HFF-Myc (cell line): ENCODE data around the gene SERP1.

ENCODE experiments used
- DNase-seq: peaks from one replicate; pipeline ENCODE4 v3.0.0-alpha.2; 2011; ENCODE audit warnings: low read depth; ENCODE audit errors: extremely low read depth
- H3K4me3 ChIP-seq: replicated peaks from 2 replicates; pipeline ENCODE4 v1.5.1; 2011; ENCODE audit warnings: low read depth, mild to moderate bottlenecking, control low read depth, low read length
- TF ChIP-seq, protein P1 (sequence below): IDR thresholded peaks from 2 replicates; pipeline ENCODE4 v1.5.1; 2012; ENCODE audit warnings: mild to moderate bottlenecking, low read depth, low read length, control low read depth; ENCODE audit errors: missing control alignments

SERP1 gene

DNA sequence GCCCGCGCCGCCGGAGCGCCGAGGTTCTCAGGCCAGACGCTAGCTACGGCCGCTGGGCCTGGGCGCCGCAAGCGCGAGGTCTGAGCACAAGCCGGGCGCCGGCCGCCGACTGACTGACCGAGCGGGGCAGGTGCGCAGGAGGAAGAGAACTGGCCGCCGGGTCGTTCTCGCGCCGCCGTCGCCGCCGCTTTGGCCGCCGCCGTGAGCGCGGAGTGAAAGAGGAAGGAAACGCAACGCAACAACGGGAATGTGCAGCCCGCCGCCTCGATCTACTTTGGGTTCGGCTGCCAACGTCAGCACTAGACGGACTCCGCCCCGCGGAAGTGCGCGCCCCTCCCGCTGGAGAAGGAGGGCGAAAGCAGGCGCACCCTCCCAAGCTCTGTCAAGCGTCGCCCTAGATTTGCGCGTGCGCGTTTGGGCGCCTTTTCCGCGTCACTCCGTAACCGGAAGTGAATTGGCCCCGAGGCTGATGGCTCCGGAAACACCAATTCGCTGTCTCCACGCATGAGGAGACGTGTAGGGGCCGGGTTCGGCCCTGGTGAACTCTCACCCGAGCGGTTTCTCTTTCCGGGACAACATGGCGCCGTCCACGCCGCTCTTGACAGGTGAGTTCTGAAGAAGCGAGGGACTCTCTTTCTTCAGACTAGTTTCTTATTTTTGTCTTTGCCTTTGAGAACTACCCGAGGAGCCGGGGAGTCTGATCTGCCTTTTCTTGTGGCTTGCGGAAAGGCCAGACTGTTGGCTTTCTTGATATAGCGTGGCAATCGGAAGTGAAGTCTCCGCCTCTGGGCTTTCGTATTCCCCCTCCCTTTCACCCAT lies at the start of gene SERP1, which contains the start of gene EIF2A:
Gene SERP1 (minus strand): TSS at position 271 of the 819 bp plus-strand sequence. CDS start 361 bp downstream, outside the sequence.
Gene EIF2A (plus strand): TSS at position 562 of the 819 bp plus-strand sequence. CDS start 16 bp downstream, at position 578.
- DNase-seq, result peak; percentile 98
- peak within 1 kb of the TSS; percentile 61 for H3K4me3 ChIP-seq
- TF ChIP-seq, protein P1, sequence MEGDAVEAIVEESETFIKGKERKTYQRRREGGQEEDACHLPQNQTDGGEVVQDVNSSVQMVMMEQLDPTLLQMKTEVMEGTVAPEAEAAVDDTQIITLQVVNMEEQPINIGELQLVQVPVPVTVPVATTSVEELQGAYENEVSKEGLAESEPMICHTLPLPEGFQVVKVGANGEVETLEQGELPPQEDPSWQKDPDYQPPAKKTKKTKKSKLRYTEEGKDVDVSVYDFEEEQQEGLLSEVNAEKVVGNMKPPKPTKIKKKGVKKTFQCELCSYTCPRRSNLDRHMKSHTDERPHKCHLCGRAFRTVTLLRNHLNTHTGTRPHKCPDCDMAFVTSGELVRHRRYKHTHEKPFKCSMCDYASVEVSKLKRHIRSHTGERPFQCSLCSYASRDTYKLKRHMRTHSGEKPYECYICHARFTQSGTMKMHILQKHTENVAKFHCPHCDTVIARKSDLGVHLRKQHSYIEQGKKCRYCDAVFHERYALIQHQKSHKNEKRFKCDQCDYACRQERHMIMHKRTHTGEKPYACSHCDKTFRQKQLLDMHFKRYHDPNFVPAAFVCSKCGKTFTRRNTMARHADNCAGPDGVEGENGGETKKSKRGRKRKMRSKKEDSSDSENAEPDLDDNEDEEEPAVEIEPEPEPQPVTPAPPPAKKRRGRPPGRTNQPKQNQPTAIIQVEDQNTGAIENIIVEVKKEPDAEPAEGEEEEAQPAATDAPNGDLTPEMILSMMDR, result no peak

DNA sequence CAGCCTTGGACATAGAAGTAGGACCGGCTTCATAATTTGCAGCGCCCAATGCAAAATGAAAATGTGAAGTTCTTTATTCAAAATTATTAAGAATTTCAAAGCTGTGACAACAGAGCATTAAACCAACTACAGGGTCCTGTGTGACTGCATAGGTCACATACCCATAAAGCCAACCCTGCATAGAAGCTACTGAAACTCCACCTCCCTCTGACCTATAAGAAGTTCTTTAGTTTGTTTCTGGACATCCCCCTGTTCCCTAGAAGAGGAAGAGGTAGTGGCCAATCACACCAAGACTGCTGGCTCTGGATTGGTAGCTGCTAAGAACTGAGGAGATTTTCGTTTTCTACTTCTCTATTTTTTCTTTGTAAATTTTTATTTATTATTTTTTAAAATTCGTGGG lies 47.9 kb upstream of the SERP1 start:
- no peak for DNase-seq
- TF ChIP-seq, protein P1, result no peak
- no peak overlapping the region for H3K4me3 ChIP-seq

DNA sequence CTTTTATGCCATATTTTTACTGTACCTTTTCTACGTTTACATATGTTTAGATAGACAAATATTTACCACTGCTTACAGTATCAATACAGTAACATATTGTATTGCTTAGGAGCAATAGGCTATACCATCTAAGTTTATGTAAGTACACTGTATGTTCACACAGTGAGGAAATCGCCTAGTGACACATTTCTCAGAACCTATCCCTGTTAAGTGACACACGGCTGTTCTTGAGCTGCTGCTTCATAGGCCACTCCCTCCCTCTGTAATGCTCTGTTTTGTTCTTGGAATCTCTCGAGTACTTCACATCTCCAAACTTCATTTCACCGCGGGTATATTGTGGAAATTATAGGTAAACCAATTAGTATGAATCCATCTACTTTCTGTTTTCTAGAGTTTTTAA lies 43.5 kb upstream of the SERP1 start:
- no peak overlapping the region for H3K4me3 ChIP-seq
- DNase-seq, result no peak
- TF ChIP-seq, protein P1, result no peak

DNA sequence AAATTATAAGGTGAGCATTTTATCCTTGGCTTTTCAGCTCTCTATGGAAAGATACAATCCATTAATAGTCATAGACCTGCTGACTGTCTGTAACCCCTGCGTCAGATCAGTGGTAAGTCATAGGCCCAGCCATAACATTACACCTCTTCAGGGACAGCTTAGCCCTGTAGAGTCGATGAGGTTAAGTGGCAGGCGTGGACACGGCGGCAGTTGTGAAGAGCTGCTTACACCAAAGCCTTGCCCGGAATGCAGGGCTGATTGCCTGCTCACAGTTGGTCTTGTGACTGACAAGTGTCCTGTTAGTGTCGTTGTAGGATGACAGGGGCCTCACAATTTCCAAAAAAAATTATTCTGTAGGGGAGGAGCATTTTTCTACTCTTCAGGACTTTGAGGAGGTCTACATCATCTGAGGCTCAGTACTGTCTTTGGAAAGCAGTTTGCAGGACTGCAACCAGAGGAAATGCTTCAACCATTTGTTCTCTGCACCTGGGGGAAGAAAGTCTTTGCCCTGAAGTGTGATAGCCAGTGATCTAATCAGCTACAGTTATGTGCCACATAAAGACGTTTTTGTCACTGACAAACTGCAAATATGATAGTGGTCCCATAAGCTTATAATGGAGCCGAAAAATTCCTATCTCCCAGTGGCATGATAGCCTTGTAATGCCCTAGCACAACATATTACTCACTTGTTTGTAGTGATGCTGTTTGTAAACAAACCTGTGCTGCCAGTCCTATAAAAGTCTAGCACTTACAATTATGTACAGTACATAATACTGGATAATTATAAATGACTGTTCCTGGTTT lies 41.9 kb upstream of the SERP1 start:
- H3K4me3 ChIP-seq, result no peak overlapping the region
- TF ChIP-seq, protein P1, result no peak
- DNase-seq, result no peak

DNA sequence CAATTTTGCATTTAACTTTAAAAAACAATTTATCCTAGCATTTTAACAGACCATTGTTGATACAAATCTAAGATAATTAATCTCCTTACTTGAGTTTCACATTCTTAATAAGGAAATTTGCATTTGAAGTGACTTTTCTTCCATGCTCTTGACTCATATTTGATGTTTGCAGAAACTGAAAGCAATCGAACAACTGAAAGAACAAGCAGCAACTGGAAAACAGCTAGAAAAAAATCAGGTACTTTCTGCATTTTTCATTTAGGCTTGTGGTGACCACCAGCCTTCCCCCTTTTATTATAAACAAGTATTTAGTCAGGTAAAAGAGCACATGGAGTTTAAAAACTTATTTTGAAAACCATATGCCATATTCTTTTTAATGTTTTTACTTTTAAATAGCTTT lies 36.7 kb upstream of the SERP1 start:
- TF ChIP-seq, protein P1, result no peak
- no peak for DNase-seq
- H3K4me3 ChIP-seq, result no peak overlapping the region

DNA sequence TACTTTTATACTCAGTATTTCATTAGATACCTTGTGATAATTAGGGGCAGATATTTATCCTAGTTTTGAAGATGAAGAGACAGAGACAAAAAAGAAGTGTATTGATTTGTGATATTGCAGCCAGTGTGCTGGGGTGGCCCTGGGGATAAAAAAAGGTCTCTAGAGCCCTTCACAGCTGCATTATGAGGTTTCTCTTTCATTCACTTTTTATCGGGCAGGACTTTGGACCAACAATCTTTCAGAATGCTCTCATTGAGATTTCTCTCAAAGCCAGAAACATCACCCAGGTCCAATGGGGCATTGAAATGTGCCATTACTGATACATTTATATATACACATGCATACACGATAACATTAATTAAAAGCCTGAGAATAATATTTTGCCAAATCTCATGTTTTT lies 36.3 kb upstream of the SERP1 start:
- no peak for DNase-seq
- no peak overlapping the region for H3K4me3 ChIP-seq
- TF ChIP-seq, protein P1, result no peak
